Measurements from ENCODE around the gene ULBP3. TPM values are rescaled to one million over a fixed set of nuclear protein-coding genes. Genes with fewer than 3 reads are reported as not detected.

Gene ULBP3
- total RNA-seq, 4 donors from 2014 or later = 2.4 to 31.7 (median 16.5) TPM

Other genes with a start within 250 kb of the ULBP3 start
- 10 to 100 TPM; 39.4 to 76.8 (median 57.2) TPM for gene LRP11, start 204.8 kb downstream of the ULBP3 start, total RNA-seq
- 1 to 10 TPM in 1 of 4 donors, not detected in 3; 1.7 TPM for gene RAET1E, start 171.0 kb downstream of the ULBP3 start, total RNA-seq
- 1 to 10 TPM in 2 of 4 donors, under 1 TPM in 1, not detected in 1; 0.59 to 2.0 (median 1.6) TPM for gene RAET1G, start 146.0 kb downstream of the ULBP3 start, total RNA-seq
- 1 to 10 TPM in 1 of 4 donors, under 1 TPM in 1, not detected in 2; 0.78 to 1.5 TPM for gene ULBP2, start 127.1 kb downstream of the ULBP3 start, total RNA-seq
- under 1 TPM in 2 of 4 donors, not detected in 2; 0.33 to 0.46 TPM for gene ULBP1, start 105.2 kb downstream of the ULBP3 start, total RNA-seq
- not detected for gene RAET1L, start 43.6 kb downstream of the ULBP3 start, total RNA-seq
- gene PPP1R14C, start 73.9 kb upstream of the ULBP3 start, total RNA-seq = 100 to 1,000 TPM in 1 of 4 donors, 10 to 100 TPM in 3; 34.7 to 102 (median 79.7) TPM